GM19372 (cell line): ENCODE measurements around the gene AKAP13.

Experiments
- ATAC-seq: cut with Tn5 transposase; IDR thresholded peaks from one replicate; pipeline ENCODE4 v1.9.1; 2021; ENCODE audit warnings: mild to moderate bottlenecking, low read depth, moderate library complexity; ENCODE audit not compliant: unreplicated experiment

AKAP13 gene

GRCh38 chr15:85757939-85758654, 377.7 kb downstream of the AKAP13 start:
- ATAC-seq, result no peak

GRCh38 chr15:85758655-85758978, 378.2 kb downstream of the AKAP13 start:
- ATAC-seq, result no peak

GRCh38 chr15:85759376-85759775, 379.0 kb downstream of the AKAP13 start:
- ATAC-seq, result no peak

GRCh38 chr15:85760049-85760448, 379.6 kb downstream of the AKAP13 start:
- ATAC-seq, result no peak

- ATAC-seq, result no peak
Observed at GRCh38 chr15:85760531-85761371, 380.3 kb downstream of the AKAP13 start.

DNA sequence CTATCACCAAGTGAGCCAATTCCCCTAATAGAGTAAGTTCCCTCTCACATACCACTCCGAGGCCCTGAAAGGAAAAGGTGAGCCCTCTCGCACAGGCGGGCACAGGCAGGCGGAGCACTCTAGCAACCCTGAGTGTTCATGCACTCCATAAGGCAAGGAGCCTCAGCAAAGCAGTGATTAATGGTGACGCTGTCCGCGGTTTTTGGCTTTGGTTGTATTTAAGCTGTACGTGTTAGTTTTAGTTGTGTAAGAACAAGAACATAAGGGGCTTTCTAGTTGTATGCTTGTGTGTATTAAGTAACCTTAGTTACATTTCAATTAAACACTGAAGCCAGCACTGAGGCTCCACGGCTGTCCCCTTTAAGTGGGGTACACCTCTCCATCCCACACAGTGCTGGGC, 381.2 kb downstream of the AKAP13 start:
- ATAC-seq, result no peak

DNA sequence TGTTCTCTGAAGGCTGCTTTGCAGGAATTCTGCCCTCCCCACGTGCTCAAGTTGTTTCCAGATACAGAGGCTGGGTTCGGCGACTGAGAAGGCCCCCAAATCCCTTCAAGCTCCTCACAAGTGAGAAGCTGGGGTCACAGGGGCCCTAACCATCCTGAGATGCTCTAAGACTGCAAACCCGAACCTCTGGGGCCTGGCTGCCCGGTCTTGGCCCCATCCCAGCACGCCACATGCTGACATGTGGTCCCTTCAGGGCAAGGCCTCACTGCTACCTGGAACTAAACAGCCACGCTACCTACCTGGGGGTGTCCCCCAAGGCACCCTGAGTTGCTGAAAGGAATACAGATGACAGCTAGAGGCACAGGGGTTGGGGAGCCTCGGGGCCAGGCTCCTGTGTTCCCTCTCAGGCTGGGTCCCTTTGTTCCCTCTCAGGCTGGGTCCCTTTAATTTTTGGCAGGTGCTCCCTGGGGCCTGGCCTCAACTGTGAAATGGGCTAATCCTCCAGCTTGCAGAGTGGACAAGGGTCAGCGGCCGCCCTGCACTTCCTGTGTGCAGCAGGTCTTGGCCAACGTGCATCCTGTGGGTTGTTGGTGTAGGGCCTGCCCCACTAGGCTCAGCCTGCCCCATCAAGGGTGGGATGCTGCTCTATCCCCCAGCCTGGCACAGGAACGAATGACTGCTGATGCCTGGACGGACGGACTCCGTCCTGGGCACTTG, 381.8 kb downstream of the AKAP13 start:
- ATAC-seq, result no peak

GRCh38 chr15:85762756-85763127, 382.3 kb downstream of the AKAP13 start:
- no peak for ATAC-seq

GRCh38 chr15:85763157-85763556, 382.8 kb downstream of the AKAP13 start:
- no peak for ATAC-seq

GRCh38 chr15:85763673-85764633, 383.6 kb downstream of the AKAP13 start:
- no peak for ATAC-seq

DNA sequence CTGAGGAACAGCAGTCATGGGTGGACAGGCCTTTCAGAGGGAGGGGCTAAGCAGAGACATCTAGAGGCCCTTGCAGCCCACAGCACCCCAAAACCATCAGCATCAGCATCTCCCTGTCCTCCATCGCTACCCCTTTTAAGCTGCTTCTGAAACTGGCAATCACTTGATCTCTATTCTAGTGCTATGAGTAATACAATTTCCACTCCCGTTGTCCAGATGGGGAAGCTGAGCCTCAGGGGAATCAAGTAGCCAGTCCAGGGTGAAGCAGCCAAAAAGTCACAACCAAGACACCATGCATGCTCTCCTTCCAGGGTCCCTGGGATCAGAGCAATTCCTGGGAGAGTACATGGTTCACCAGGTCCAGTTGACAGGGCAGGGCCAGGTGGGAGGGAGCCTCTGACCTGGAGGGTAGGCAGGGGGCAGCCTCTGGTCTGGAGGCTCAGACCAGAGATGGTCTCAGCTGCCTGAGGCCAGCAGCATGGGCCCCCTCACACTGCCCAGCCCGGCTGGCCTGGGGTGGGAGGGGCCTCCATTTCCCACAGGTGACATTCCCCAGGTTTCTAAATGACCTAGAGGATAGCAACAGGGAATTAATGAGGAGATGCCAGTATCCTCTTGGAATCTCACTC, 384.4 kb downstream of the AKAP13 start:
- ATAC-seq, result no peak

DNA sequence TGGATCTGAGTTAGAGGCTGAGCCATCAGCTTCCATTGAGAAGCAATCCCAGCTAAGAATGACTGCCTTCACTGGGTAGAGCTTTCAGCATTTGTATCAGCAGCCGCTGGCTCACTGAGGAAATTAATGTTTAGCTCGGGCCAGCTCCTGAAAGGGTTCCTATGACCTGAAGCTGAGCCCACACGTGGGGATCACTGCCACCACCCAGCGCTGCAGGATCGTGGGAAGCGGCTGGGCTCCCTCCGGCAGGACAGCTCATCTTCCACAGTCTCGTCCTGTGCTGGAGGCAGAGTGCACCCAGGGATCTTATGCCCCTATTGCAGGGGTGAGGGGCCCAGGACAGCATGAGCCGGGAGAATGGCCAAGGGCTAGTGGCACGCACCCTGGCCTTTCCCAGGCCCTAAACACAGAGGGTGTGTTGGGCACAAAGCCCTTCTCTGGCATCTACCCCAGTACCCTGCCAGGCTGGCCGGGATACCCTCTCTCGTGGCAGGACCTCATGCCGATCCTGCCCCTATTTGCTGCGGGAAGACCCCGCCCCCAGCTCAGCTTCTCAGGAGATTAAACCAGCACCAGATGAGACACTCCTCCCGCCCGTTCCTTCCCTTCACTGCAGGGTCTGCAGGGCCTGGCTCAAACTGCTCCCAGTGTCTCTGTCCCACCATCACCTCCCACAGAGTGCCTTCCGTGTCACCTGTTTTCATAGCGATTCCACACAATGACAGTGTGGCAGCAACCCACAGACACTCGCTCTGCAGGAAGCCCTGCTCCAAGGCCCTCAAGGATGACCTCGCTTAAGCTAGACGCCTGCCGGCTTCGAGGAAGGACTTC, 385.8 kb downstream of the AKAP13 start:
- no peak for ATAC-seq

GRCh38 chr15:85767785-85768529, 387.6 kb downstream of the AKAP13 start:
- ATAC-seq, result no peak

- no peak for ATAC-seq
Observed at GRCh38 chr15:85768595-85769168, 388.3 kb downstream of the AKAP13 start.

DNA sequence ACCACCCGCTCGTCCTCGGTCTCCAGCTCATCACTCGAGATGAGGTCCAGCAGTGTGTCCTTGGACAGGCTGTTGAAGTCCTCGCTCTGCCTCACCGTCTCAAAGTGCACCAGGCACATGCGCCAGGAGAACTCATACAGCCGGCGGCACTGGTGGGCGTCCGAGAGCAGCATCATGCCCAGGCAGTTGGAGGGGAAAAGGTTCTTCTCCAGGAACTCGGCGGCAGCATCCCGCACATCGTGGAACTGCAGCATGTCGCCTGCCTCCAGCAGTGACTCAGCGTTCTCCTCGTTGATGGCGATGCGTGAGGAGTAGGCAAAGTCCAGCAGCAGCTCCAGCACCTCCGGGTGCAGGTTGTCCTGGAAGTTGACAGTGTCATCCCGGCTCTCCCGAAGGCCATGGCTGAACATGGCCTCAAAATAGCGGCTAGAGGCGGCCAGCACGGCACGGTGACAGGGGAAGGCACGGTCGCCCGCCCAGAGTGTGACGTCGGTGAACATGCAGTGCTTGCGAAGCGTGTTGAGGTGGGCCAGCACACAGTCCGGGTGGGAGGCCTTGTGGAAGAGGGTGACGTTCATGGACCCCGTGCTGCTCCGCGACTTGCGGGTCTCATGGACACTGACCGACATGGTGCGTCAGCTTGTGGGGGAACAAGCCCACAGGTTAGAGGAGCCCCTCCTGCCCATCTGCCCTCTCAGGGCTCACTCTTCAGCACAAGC, 388.9 kb downstream of the AKAP13 start:
- no peak for ATAC-seq

GRCh38 chr15:85770096-85771041, 390.0 kb downstream of the AKAP13 start:
- no peak for ATAC-seq
